Measurements from ENCODE around the gene FLNB.

Gene FLNB

GRCh38 chr3:58175187-58175436 lies 166.9 kb downstream of the FLNB start:
- DNase-seq (ENCODE audit: low spot score) = no peak
- TF ChIP-seq CTCF (IDR thresholded peaks at IDR 0.05; ENCODE audit: extremely low read depth, insufficient read depth, missing control alignments) = no peak
- in situ Hi-C loops (cut with MboI; ENCODE audit: low pct_unique_long_range_greater_than_20kb, low sequenced_read_pairs, unreplicated experiment) = no loop called here

GRCh38 chr3:58175437-58176184 lies 167.4 kb downstream of the FLNB start:
- in situ Hi-C loops (cut with MboI; ENCODE audit: low pct_unique_long_range_greater_than_20kb, low sequenced_read_pairs, unreplicated experiment) = no loop called here
- no peak for TF ChIP-seq CTCF (IDR thresholded peaks at IDR 0.05; ENCODE audit: extremely low read depth, insufficient read depth, missing control alignments)
- DNase-seq (ENCODE audit: low spot score) = no peak

GRCh38 chr3:58176185-58176530 lies 167.9 kb downstream of the FLNB start:
- TF ChIP-seq CTCF (IDR thresholded peaks at IDR 0.05; ENCODE audit: extremely low read depth, insufficient read depth, missing control alignments) = no peak
- in situ Hi-C loops (cut with MboI; ENCODE audit: low pct_unique_long_range_greater_than_20kb, low sequenced_read_pairs, unreplicated experiment) = no loop called here
- no peak for DNase-seq (ENCODE audit: low spot score)

GRCh38 chr3:58176827-58177489 lies 168.7 kb downstream of the FLNB start:
- in situ Hi-C loops (cut with MboI; ENCODE audit: low pct_unique_long_range_greater_than_20kb, low sequenced_read_pairs, unreplicated experiment) = no loop called here
- TF ChIP-seq CTCF (IDR thresholded peaks at IDR 0.05; ENCODE audit: extremely low read depth, insufficient read depth, missing control alignments) = no peak
- no peak for DNase-seq (ENCODE audit: low spot score)

- in situ Hi-C loops (cut with MboI; ENCODE audit: low pct_unique_long_range_greater_than_20kb, low sequenced_read_pairs, unreplicated experiment) = no loop called here
- DNase-seq (ENCODE audit: low spot score) = peak; percentile 80
- peak; percentile 98 for TF ChIP-seq CTCF (IDR thresholded peaks at IDR 0.05; ENCODE audit: extremely low read depth, insufficient read depth, missing control alignments)
Observed at GRCh38 chr3:58177747-58178527, 169.7 kb downstream of the FLNB start.

GRCh38 chr3:58178528-58179234 lies 170.5 kb downstream of the FLNB start:
- in situ Hi-C loops (cut with MboI; ENCODE audit: low pct_unique_long_range_greater_than_20kb, low sequenced_read_pairs, unreplicated experiment) = no loop called here
- no peak for TF ChIP-seq CTCF (IDR thresholded peaks at IDR 0.05; ENCODE audit: extremely low read depth, insufficient read depth, missing control alignments)
- no peak for DNase-seq (ENCODE audit: low spot score)
